GM12865 (cell line): ENCODE results near the gene TBC1D7.

Experiments
- DNase-seq: peaks from one replicate; pipeline ENCODE4 v3.0.0; 2010; ENCODE audit warnings: low read depth
- H3K4me3 ChIP-seq: 2 replicates; pipeline ENCODE4 v1.5.1; 2011; ENCODE audit warnings: mild to moderate bottlenecking, low read depth, low read length, control low read depth
- CTCF ChIP-seq: IDR thresholded peaks from 2 replicates; pipeline ENCODE4 v1.5.1; 2011; ENCODE audit warnings: low read length, control low read depth, low read depth, inconsistent platforms; ENCODE audit not compliant: insufficient read depth; ENCODE audit errors: missing control alignments

TBC1D7 gene

DNA sequence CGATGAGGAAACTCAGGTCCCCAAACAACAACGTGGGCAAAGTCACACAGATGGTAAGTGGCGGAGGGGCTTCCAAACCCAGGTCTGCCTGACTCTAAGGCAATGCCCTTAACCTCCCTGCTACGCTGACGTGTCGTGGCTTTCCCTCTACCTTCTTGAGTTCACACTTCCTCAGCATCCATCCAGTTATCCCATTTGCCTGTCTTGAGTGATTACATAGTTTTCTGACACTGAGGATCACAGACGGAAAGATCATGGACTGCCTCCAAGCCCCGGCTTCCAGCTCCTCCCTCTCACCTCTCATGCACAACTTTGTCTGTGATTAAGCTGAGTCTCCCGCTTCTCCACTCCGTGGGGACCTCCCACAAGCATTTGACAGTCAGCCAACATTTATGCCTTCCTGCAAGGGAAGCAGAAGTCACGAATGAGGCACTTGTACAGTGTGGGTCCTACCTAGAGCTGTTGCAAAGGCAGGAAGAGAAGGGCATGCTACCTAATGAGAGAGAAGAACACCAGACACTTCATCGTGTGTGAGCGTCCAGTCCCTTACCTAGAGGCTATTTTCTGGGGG lies 33.8 kb downstream of the TBC1D7 start:
- no peak for DNase-seq
- H3K4me3 ChIP-seq, result no peak overlapping the region
- no peak for TF ChIP-seq CTCF

DNA sequence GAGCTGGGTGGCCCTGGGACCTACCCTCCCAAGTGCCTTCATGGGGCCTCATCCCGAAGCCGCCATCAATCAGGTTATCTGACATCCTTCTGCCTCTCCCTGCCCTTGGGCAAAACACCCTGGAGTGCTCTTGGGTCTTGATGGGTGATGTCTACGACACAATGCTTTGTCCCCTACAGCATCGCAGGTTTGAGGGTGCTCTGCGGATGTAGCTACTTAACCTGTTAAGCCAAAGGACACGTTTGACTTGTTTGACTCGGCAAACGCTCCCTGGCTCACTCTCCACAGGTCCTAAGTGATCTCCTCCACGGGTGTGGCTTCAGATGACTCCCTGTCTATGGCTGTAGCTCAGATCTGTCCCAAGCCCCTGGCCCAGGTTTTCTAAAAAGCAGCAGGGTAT lies 35.6 kb downstream of the TBC1D7 start:
- no peak for TF ChIP-seq CTCF
- H3K4me3 ChIP-seq, result no peak overlapping the region
- DNase-seq, result no peak

DNA sequence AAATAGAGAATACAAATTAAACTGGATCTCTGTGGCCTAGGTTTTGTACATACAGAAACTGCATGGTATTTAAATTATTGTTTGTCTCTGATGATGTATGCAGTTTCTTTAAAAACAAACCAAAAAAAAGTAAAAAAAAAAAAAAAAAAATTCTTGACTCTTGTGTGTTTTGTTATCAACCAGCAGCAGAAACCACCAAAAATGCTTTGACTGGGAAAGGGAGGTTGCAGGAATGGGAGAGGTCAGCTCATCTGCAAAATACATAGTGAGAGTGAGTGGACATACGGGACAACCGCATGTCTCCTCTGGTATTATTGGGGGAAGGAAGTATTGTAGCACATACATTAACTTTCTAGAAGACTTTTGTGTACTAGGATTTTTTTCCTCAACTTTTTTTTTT lies 38.0 kb downstream of the TBC1D7 start:
- TF ChIP-seq CTCF, result no peak
- DNase-seq, result no peak

GRCh38 chr6:13289789-13290318 lies 38.5 kb downstream of the TBC1D7 start:
- no peak for TF ChIP-seq CTCF
- no peak overlapping the region for H3K4me3 ChIP-seq
- DNase-seq, result no peak

More for the DNA sequence above, 38.0 kb downstream of the TBC1D7 start:
- no peak overlapping the region for H3K4me3 ChIP-seq

GRCh38 chr6:13288969-13289391 lies 39.4 kb downstream of the TBC1D7 start:
- no peak for TF ChIP-seq CTCF
- DNase-seq, result no peak
- no peak overlapping the region for H3K4me3 ChIP-seq

DNA sequence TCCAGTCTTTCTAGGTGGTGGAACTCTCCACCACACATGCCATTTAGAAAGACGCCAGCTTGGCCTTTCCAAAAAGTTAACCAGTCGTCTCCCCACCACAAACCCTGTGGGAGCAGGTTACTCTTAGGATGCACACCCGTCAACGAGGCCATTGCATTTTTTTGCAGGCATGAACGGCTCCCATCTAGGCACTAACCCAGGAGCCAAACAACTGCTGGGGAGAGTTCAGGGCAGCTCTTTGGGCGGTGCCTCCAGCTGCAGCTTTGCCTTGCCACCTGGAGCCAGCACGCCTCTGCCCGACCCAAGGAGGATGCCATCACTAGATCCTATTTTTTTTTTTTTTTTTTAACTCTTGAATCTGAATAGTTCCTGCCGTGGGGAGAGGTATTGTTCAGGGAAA lies 39.9 kb downstream of the TBC1D7 start:
- TF ChIP-seq CTCF, result no peak
- H3K4me3 ChIP-seq, result no peak overlapping the region
- DNase-seq, result no peak

DNA sequence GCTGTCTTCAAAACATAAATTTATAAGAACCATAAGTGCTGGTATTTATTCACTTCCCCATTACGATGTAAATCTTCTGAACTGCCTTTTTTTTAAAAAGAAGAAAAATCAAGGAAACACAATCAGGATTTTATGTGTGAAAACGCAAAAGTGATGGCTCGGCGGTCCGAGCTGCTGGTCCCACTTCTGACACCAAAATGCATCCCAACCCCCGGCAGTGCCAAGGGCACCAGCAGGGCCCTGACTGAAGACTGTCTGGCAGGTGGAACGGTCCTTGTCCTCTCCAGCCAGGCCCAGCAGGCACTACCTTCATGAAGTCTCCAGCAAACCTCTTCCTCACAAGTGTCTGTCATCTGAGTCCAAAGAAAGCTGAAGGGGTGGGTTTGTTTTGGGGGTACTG lies 41.2 kb downstream of the TBC1D7 start:
- H3K4me3 ChIP-seq, result no peak overlapping the region
- DNase-seq, result no peak
- no peak for TF ChIP-seq CTCF
